Measurements from ENCODE around the gene NKAPL.

DNA sequence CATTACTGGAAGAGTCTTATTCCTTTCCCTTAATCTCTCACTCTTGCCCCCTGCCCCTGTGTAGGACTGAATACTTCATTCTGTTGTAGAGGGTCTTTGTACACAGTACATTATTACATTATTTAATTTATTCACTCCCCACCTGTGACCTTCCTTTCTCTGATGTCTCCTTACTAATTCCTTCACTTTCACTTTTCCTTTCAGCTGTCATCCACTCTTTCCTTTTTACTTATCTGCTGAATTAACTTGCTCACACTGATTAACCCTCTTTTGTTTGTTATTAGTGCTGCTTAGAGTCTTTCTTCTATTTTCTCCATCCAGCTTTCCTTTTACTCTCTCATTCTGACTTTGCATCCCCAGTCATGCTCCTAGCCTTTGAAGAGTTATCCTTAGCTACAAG lies 15.8 kb downstream of the NKAPL start:
- TF ChIP-seq POLR2AphosphoS5 (IDR thresholded peaks at IDR 0.05; ENCODE audit: low read depth, low read length) (no peak), TAF1 (IDR thresholded peaks at IDR 0.05; ENCODE audit: borderline replicate concordance, insufficient read depth, low read length) (no peak), SIN3A (IDR thresholded peaks at IDR 0.05; ENCODE audit: borderline replicate concordance, insufficient read depth, low read length) (no peak), REST (IDR thresholded peaks at IDR 0.05; ENCODE audit: insufficient read depth in 1 of 2, low read depth in 2 of 2, low read length in 2 of 2) (no peak)

Data from PFSK-1 (cell line).